Activated CD4-positive, alpha-beta memory T cell treated with anti-CD3 and anti-CD28 coated beads, Interleukin-2, amount 10 ng/mL, durations not matched to agents 7 days and 5 days (primary cell): Measurements from ENCODE around the gene KRTAP9-1. TPM values are rescaled to one million over a fixed set of nuclear protein-coding genes. Genes with fewer than 3 reads are reported as not detected.
"Not testable (repeated sequence)": the region's sequence is repeated elsewhere in the genome, so short reads cannot be mapped to it uniquely, and the experiment has no call there.

Experiments
- CTCF ChIA-PET: fragments of 350-600 bp; sonication (Branson Sonifier 250); formaldehyde crosslinking; loops from one replicate; lab custom pipeline; 2021; ENCODE audit warnings: antibody characterized with exemption, inconsistent platforms; lab: Charles Lee
- POLR2A ChIA-PET: fragments of 350-600 bp; sonication (Branson Sonifier 250); formaldehyde crosslinking; loops from one replicate; lab custom pipeline; 2021; ENCODE audit warnings: antibody characterized with exemption; lab: Charles Lee
- DNase-seq: peaks from one replicate; pipeline ENCODE4 v3.0.0-alpha.2; 2020
- H3K27ac Mint-ChIP-seq: one replicate; pipeline ENCODE4 v1.8.0; 2021; ENCODE audit warnings: mild to moderate bottlenecking, mixed read lengths
- H3K27me3 Mint-ChIP-seq: one replicate; pipeline ENCODE4 v1.8.0; 2021; ENCODE audit warnings: mixed read lengths
- H3K36me3 Mint-ChIP-seq: one replicate; pipeline ENCODE4 v1.8.0; 2021; ENCODE audit warnings: low read depth, mixed read lengths
- H3K4me1 Mint-ChIP-seq: one replicate; pipeline ENCODE4 v1.8.0; 2021; ENCODE audit warnings: mixed read lengths
- H3K4me3 Mint-ChIP-seq: one replicate; pipeline ENCODE4 v1.8.0; 2021; ENCODE audit warnings: mild to moderate bottlenecking, mixed read lengths
- H3K9me3 Mint-ChIP-seq: one replicate; pipeline ENCODE4 v1.8.0; 2021; ENCODE audit warnings: mixed read lengths
- total RNA-seq, 2 experiments: library from RNA; stranded (reverse); gene quantifications; one replicate each; pipeline ENCODE4 v1.2.3, GENCODE V29; 2021

Gene KRTAP9-1
- total RNA-seq, result not detected

GRCh38 chr17:41189837-41190318 is at the start of gene KRTAP9-1:
TSS of gene KRTAP9-1 (plus strand) at chr17:41189887. CDS start at chr17:41189887, 0 bp downstream.
- DNase-seq, H3K36me3 Mint-ChIP-seq, H3K27ac Mint-ChIP-seq, POLR2A ChIA-PET, H3K4me1 Mint-ChIP-seq, CTCF ChIA-PET, H3K27me3 Mint-ChIP-seq, H3K9me3 Mint-ChIP-seq, H3K4me3 Mint-ChIP-seq: not testable (repeated sequence)

- Mint-ChIP-seq H3K27ac (no peak within 1 kb of the TSS), H3K36me3 (peaks cover 3% of the 10 kb centered on the region), H3K27me3 (peaks cover 2% of the 10 kb centered on the region), H3K9me3 (peaks cover 15% of the 10 kb centered on the region), H3K4me1 (no peaks in the 10 kb centered on the region), H3K4me3 (no peak within 1 kb of the TSS)
- no peak for DNase-seq
- POLR2A ChIA-PET, result no interaction called here
- CTCF ChIA-PET, result no interaction called here
Observed at GRCh38 chr17:41140360-41141131, 49.1 kb upstream of the KRTAP9-1 start, which contains the start of gene KRTAP4-6. TSS of gene KRTAP4-6 (minus strand) at chr17:41140544. CDS start at chr17:41140487, 57 bp downstream.

GRCh38 chr17:41141361-41141760 is 48.3 kb upstream of the KRTAP9-1 start:
- Mint-ChIP-seq H3K4me1 (no peaks in the 10 kb centered on the region), H3K36me3 (peaks cover 3% of the 10 kb centered on the region)

DNA sequence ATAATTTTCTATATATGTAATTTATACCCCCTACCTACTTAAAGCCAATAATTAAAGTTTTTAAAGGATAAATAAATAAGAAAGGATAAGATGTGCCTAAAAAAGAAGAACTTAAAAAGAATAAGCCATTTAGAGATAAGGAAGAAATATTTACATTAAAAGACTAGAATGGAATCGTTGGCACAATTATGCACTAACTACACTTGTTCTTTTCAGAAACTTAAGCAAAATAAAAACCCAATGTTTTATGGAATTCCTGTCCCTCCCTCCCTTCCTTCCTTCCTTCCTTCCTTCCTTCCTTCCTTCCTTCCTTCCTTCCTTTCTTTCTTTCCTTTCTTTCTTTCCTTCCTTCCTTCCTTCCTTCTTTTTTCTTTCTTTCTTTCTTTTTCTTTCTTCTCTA is 44.8 kb upstream of the KRTAP9-1 start:
- Mint-ChIP-seq H3K4me1 (no peaks in the 10 kb centered on the region), H3K4me3 (no peak overlapping the region), H3K36me3 (no peaks in the 10 kb centered on the region), H3K27ac (no peak overlapping the region), H3K9me3 (peaks cover 10% of the 10 kb centered on the region), H3K27me3 (no peaks in the 10 kb centered on the region)
- ChIA-PET POLR2A (no interaction called here), CTCF (no interaction called here)
- no peak for DNase-seq

More at GRCh38 chr17:41141361-41141760, 48.3 kb upstream of the KRTAP9-1 start:
- peaks cover 2% of the 10 kb centered on the region for H3K27me3 Mint-ChIP-seq
- DNase-seq, result no peak
- ChIA-PET POLR2A (no interaction called here), CTCF (no interaction called here)
- H3K4me3 Mint-ChIP-seq, result no peak overlapping the region
- no peak overlapping the region for H3K27ac Mint-ChIP-seq
- peaks cover 15% of the 10 kb centered on the region for H3K9me3 Mint-ChIP-seq

- H3K4me3 Mint-ChIP-seq, result no peak overlapping the region
- ChIA-PET POLR2A (no interaction called here), CTCF (no interaction called here)
- DNase-seq, result no peak
- H3K4me1 Mint-ChIP-seq, result no peaks in the 10 kb centered on the region
- H3K9me3 Mint-ChIP-seq, result peaks cover 10% of the 10 kb centered on the region
- no peaks in the 10 kb centered on the region for H3K27me3 Mint-ChIP-seq
- no peak overlapping the region for H3K27ac Mint-ChIP-seq
- H3K36me3 Mint-ChIP-seq, result no peaks in the 10 kb centered on the region
Observed at GRCh38 chr17:41145261-41145660, 44.4 kb upstream of the KRTAP9-1 start.

- Mint-ChIP-seq H3K27me3 (no peaks in the 10 kb centered on the region), H3K9me3 (peaks cover 5% of the 10 kb centered on the region), H3K4me1 (no peaks in the 10 kb centered on the region), H3K27ac (no peak overlapping the region), H3K36me3 (no peaks in the 10 kb centered on the region), H3K4me3 (no peak overlapping the region)
- POLR2A ChIA-PET, result no interaction called here
- CTCF ChIA-PET, result interaction anchor here (1.0 kb wide), 1 partner anchor 11 kb away, joined by 3 read pairs; no protein-coding TSS in a partner anchor
- DNase-seq, result no peak
Observed at GRCh38 chr17:41147531-41148204, 42.0 kb upstream of the KRTAP9-1 start.

GRCh38 chr17:41148971-41149651 is 40.6 kb upstream of the KRTAP9-1 start:
- H3K4me1 Mint-ChIP-seq, H3K27me3 Mint-ChIP-seq, H3K36me3 Mint-ChIP-seq, CTCF ChIA-PET, DNase-seq, POLR2A ChIA-PET, H3K27ac Mint-ChIP-seq, H3K9me3 Mint-ChIP-seq, H3K4me3 Mint-ChIP-seq: not testable (repeated sequence)

GRCh38 chr17:41149652-41149985 is 40.1 kb upstream of the KRTAP9-1 start, which contains the start of gene KRTAP4-5:
TSS of gene KRTAP4-5 (minus strand) at chr17:41149825. CDS start at chr17:41149767, 58 bp downstream.
- ChIA-PET CTCF (no interaction called here), POLR2A (no interaction called here)
- Mint-ChIP-seq H3K4me1 (no peaks in the 10 kb centered on the region), H3K9me3 (no peaks in the 10 kb centered on the region), H3K27ac (no peak within 1 kb of the TSS), H3K27me3 (peaks cover 3% of the 10 kb centered on the region), H3K36me3 (no peaks in the 10 kb centered on the region), H3K4me3 (no peak within 1 kb of the TSS)
- no peak for DNase-seq

DNA sequence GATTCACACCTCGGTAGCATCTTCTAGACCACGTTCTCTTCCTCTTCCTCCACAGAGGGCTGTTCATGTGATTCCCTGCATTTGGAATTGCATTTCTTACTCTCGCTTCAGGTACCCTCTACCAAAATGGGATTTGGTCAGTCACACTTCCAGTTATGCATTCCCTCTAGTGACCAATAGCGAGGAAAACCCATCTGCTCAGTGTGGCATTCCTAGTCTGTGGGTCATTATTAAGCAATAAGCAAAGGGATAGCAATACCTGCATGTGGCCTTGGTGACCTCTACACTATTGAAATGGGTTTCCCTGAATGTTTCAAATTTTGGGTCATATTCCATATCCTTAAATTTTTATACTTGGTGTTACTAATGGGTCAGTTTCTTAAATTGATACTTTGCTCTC is 39.7 kb upstream of the KRTAP9-1 start:
- DNase-seq, result no peak
- POLR2A ChIA-PET, result no interaction called here
- Mint-ChIP-seq H3K4me1 (no peaks in the 10 kb centered on the region), H3K27ac (no peak overlapping the region), H3K9me3 (no peaks in the 10 kb centered on the region), H3K36me3 (no peaks in the 10 kb centered on the region), H3K27me3 (peaks cover 3% of the 10 kb centered on the region), H3K4me3 (no peak overlapping the region)
- CTCF ChIA-PET, result no interaction called here

DNA sequence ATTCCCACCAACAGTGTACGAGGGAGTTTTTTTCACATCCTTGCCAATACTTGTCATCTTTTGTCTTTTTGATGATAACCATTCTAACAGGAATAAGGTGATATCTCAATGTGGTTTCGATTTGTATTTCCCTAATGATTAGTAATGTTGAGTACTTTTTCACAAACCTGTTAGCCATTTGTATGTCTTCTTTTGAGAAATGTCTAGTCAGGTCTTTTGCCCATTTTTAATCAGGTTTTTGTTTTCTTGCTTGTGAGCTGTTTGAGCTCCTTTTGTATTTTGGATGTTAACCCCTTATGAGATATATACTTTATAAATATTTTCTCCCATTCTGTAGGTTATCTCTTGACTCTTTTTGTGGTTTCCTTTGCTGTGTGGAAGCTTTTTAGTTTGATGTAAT is 38.2 kb upstream of the KRTAP9-1 start:
- POLR2A ChIA-PET, result no interaction called here
- Mint-ChIP-seq H3K36me3 (no peaks in the 10 kb centered on the region), H3K4me1 (no peaks in the 10 kb centered on the region), H3K4me3 (no peak overlapping the region), H3K27ac (no peak overlapping the region), H3K27me3 (peaks cover 8% of the 10 kb centered on the region), H3K9me3 (no peaks in the 10 kb centered on the region)
- CTCF ChIA-PET, result no interaction called here
- no peak for DNase-seq

DNA sequence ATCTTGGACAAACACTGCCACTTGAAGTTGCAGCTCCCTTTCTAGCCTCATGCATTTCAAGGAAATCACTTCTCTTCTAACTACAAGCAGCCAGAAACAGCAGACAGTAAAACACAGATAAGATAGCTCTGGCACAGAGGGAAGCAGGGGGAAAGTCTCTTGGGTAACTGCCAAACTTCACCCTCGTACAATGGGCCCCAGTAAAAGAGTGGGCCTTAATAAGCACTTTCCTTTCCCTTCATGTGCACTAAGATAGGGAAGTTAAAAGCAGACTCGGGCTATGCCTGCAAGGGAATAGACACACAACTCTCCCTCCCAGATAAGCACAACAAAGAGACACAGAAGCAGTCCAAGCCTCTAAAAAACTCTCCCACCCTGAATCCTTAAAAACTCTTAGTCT is 35.8 kb upstream of the KRTAP9-1 start:
- POLR2A ChIA-PET, result no interaction called here
- Mint-ChIP-seq H3K36me3 (no peaks in the 10 kb centered on the region), H3K9me3 (no peaks in the 10 kb centered on the region), H3K4me1 (no peaks in the 10 kb centered on the region), H3K4me3 (no peak overlapping the region), H3K27ac (no peak overlapping the region), H3K27me3 (peaks cover 10% of the 10 kb centered on the region)
- DNase-seq, result no peak
- CTCF ChIA-PET, result no interaction called here

DNA sequence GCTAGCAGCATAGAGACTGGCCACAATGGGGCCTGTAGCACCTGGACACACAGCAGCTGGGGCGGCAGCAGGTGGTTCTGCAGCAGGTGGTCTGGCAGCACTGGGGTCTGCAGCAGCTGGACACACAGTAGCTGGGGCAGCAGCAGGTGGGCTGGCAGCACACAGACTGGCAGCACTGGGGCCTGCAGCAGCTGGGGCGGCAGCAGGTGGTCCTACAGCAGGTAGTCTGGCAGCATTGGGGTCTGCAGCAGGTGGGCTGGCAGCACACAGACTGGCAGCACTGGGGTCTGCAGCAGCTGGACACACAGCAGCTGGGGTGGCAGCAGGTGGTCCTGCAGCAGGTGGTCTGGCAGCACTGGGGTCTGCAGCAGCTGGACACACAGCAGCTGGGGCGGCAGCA is 29.5 kb upstream of the KRTAP9-1 start:
- DNase-seq, H3K4me3 Mint-ChIP-seq, H3K27me3 Mint-ChIP-seq, CTCF ChIA-PET, POLR2A ChIA-PET, H3K27ac Mint-ChIP-seq, H3K9me3 Mint-ChIP-seq, H3K4me1 Mint-ChIP-seq, H3K36me3 Mint-ChIP-seq: not testable (repeated sequence)

GRCh38 chr17:41160648-41161047 is 29.0 kb upstream of the KRTAP9-1 start, which contains the start of gene KRTAP4-4:
TSS of gene KRTAP4-4 (minus strand) at chr17:41160748. CDS start at chr17:41160691, 57 bp downstream.
- POLR2A ChIA-PET, result no interaction called here
- CTCF ChIA-PET, result no interaction called here
- H3K9me3 Mint-ChIP-seq, result no peaks in the 10 kb centered on the region

More at GRCh38 chr17:41160648-41161047, 29.0 kb upstream of the KRTAP9-1 start, which contains the start of gene KRTAP4-4:
- H3K27me3 Mint-ChIP-seq, result peaks cover 7% of the 10 kb centered on the region
- H3K4me1 Mint-ChIP-seq, result no peaks in the 10 kb centered on the region
- no peak for DNase-seq
- H3K36me3 Mint-ChIP-seq, result no peaks in the 10 kb centered on the region
- H3K27ac Mint-ChIP-seq, result no peak within 1 kb of the TSS
- no peak within 1 kb of the TSS for H3K4me3 Mint-ChIP-seq
